Fibroblast of the aortic adventitia (primary cell): Measurements from ENCODE around the gene GON4L. TPM values are rescaled to one million over a fixed set of nuclear protein-coding genes. Genes with fewer than 3 reads are reported as not detected.

Source experiments
- DNase-seq: peaks from one replicate; pipeline ENCODE4 v3.0.0-alpha.2; 2010; ENCODE audit warnings: low read depth
- H3K4me3 ChIP-seq: 2 replicates; pipeline ENCODE4 v1.5.1; 2011; ENCODE audit warnings: low read depth, mild to moderate bottlenecking, control low read depth, low read length, moderate library complexity
- CTCF ChIP-seq: IDR thresholded peaks from 2 replicates; pipeline ENCODE4 v1.5.1; 2011; ENCODE audit warnings: mild to moderate bottlenecking, low read length, control low read depth, inconsistent platforms; ENCODE audit not compliant: insufficient read depth
- total RNA-seq: library from RNA; depleted of rRNA; stranded (reverse); fragments of >200 nt; gene quantifications from 2 replicates; pipeline ENCODE4 v1.2.3, GENCODE V29; 2012; ENCODE audit warnings: low replicate concordance

GON4L gene
- total RNA-seq, 1 donor = 39.9 TPM

DNA sequence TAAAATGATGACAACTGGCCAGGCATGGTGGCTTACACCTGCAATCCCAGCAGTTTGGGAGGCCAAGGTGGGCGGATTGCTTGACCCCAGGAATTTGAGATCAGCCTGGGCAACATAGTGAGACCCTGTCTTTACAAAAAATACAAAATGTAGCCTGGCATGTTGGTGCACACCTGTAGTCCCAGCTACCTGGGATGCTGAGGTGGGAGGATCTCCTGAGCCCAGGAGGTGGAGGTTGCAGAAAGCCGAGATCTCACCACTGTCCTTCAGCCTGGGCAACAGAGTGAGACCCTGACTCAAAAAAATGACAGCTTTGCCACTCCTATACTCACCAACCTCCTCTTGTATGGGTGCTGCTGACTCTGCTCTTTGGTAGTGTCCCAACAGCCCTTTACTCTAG is 20.9 kb upstream of the GON4L start:
- no peak overlapping the region for H3K4me3 ChIP-seq
- DNase-seq = no peak
- no peak for TF ChIP-seq CTCF

- no peak overlapping the region for H3K4me3 ChIP-seq
- no peak for TF ChIP-seq CTCF
- peak; percentile 42 for DNase-seq
Measured at GRCh38 chr1:155873860-155874259, 16.8 kb upstream of the GON4L start.

DNA sequence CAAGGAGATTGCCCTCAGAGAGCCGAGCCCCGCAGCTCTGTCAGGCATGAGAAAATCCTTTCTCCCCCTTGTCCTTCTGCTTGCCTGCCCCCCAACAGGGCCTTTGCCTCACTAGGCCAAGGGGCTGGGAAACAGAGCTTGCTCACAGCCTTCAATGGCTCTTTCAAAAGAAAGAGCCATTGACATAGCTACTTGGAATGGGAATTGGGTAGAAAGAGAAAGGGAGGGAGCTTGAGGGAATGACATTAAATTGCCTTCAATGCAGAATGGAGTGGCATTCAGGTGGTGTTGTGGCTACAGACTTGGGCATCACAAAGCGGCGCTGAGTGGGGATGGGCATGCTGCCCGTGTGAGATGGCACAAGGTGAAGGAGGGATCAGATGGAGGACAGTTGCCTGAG is 15.5 kb upstream of the GON4L start:
- no peak for TF ChIP-seq CTCF
- no peak overlapping the region for H3K4me3 ChIP-seq
- DNase-seq = no peak

- TF ChIP-seq CTCF = no peak
- no peak overlapping the region for H3K4me3 ChIP-seq
- DNase-seq = peak; percentile 45
Measured at GRCh38 chr1:155871390-155871789, 14.4 kb upstream of the GON4L start.

DNA sequence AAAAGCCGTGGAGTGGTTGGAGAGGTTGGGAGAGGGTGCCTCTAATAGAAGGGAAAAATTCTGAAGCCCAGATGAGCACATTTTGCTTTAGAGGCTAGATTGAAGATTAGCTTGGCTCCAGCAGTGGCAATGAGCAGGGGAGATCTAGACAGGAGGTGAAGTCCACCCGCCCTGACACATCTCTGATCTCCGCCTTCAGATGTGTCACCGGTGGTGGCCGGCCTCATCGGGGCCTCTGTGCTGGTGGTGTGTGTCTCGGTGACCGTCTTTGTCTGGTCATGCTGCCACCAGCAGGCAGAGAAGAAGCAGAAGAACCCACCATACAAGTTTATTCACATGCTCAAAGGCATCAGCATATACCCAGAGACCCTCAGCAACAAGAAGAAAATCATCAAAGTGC is 10.8 kb upstream of the GON4L start:
- H3K4me3 ChIP-seq = no peak overlapping the region
- no peak for TF ChIP-seq CTCF
- no peak for DNase-seq

- TF ChIP-seq CTCF = no peak
- no peak overlapping the region for H3K4me3 ChIP-seq
- no peak for DNase-seq
Measured at GRCh38 chr1:155864393-155864792, 7.4 kb upstream of the GON4L start.

DNA sequence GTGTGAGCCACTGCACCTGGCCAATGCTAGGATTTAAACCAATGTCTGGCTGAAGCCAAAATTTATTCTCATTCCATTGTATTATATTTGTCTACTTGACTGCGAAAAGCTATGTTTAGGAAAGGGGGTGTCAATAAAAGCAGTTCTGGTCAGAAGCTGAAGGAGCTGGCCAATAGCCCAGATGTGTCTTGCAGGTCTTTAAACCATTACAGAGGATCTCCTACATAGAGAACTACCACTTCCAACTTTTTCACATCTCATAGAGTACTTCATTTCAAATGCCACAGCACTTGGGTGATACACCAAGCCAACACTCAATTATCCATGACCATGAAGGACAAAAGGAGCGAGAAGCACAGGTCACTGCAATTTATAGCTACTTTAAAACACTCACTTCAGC is 4.9 kb upstream of the GON4L start:
- H3K4me3 ChIP-seq = no peak overlapping the region
- no peak for TF ChIP-seq CTCF
- no peak for DNase-seq
